Motor neuron (in vitro differentiated cells): ENCODE data around the gene SERINC1. TPM values are rescaled to one million over a fixed set of nuclear protein-coding genes. Genes with fewer than 3 reads are reported as not detected.
A peak's percentile ranks its signal among the peaks of the same experiment; 100 is the strongest.

Source experiments
- ATAC-seq, 8 experiments: fragments of 200-7000 bp; cut with Tn5 transposase; replicated peaks in 6 of 8; 2 replicates each; pipeline ENCODE4 v1.8.0; 2021; ENCODE audit warnings: mild to moderate bottlenecking in 8 of 8, moderate library complexity in 8 of 8
- H3K27ac ChIP-seq, 2 donors: fragments of 250-450 bp; sonication (Bioruptor Pico); 2 replicates each; pipeline ENCODE4 v1.9.0; 2021; ENCODE audit warnings: antibody characterized with exemption in 2 of 2, mild to moderate bottlenecking in 2 of 2, moderate library complexity in 1 of 2
- H3K4me1 ChIP-seq, 2 donors: fragments of 250-450 bp; sonication (Bioruptor Pico); replicated peaks in 1 of 2; 2 replicates each; pipeline ENCODE4 v1.6.1; 2021; ENCODE audit warnings: antibody characterized with exemption in 2 of 2, mild to moderate bottlenecking in 2 of 2, moderate library complexity in 1 of 2
- H3K4me3 ChIP-seq, 5 donors: fragments of 250-450 bp; sonication (Bioruptor Pico); 2 replicates each; pipeline ENCODE4 v1.9.0; 2021; ENCODE audit warnings: antibody characterized with exemption in 5 of 5, mild to moderate bottlenecking in 5 of 5, moderate library complexity in 4 of 5
- WGBS, 10 experiments: fragments of 450-650 bp; shearing (Covaris generic); methylation state at CpG; one replicate each; pipeline ENCODE4 v1.0.0; 2022; 5-methylcytosine and 5-hydroxymethylcytosine counted together
- in situ Hi-C, 9 experiments: fragments of 400-800 bp; cut with MboI; loops; one replicate each; pipeline ENCODE4 v1.15.0; 2021; ENCODE audit warnings: low sequenced_read_pairs in 9 of 9, low pct_unique_long_range_greater_than_20kb in 2 of 9; ENCODE audit not compliant: unreplicated experiment in 9 of 9
- total RNA-seq, 8 experiments: library from RNA; unstranded; fragments of 300-600 nt; gene quantifications; 2 replicates each; pipeline versions ENCODE4 v1.2.3 to v1.2.4, GENCODE V29; 2022

The SERINC1 gene
- total RNA-seq, 8 experiments from 2014 or later, result 101 to 529 (median 243) TPM

- 3 to 93% (median 39%) methylated on average over 2 to 4 of the region's 4 CpGs; no CpG with 5 or more reads in 1 of the 10 experiments for WGBS, 10 experiments
- Histone ChIP-seq H3K4me1 (peaks cover 10 to 12% of the 10 kb centered on the region in 2 donors), H3K4me3 (peak overlapping the region; percentile 79 to 98 (median 97)), H3K27ac (no peak overlapping the region)
- no peak for ATAC-seq
- in situ Hi-C loops, result no loop called here
Observed at GRCh38 chr6:122400462-122401089, 71.0 kb downstream of the SERINC1 start.

- peak overlapping the region; percentile 79 to 98 (median 97) for H3K4me3 ChIP-seq
- H3K4me1 ChIP-seq, result peaks cover 10 to 12% of the 10 kb centered on the region in 2 donors
- H3K27ac ChIP-seq, result peak overlapping the region; percentile 85 to 91
- 0 to 1% (median 0%) methylated on average over 1 to 12 of the region's 20 CpGs; no CpG with 5 or more reads in 6 of the 10 experiments for WGBS, 10 experiments
- no peak for ATAC-seq
- in situ Hi-C loops, result no loop called here
Observed at GRCh38 chr6:122400121-122400450, 71.5 kb downstream of the SERINC1 start.

GRCh38 chr6:122399348-122400120 is 72.1 kb downstream of the SERINC1 start, which contains the start of gene HSF2:
Gene HSF2, plus strand, starts transcription at chr6:122399652. Its CDS starts 86 bp downstream, at chr6:122399738.
- in situ Hi-C loops, result no loop called here

GRCh38 chr6:122399055-122399347 is 72.6 kb downstream of the SERINC1 start:
- Histone ChIP-seq H3K4me3 (peak overlapping the region; percentile 16 to 97 (median 29)), H3K27ac (peak overlapping the region in 1 of 2 donors; percentile 59), H3K4me1 (peaks cover 12% of the 10 kb centered on the region in 2 donors)
- no peak for ATAC-seq
- in situ Hi-C loops, result no loop called here
- WGBS, 10 experiments, result 0% methylated on average over 1 to 2 of the region's 2 CpGs; no CpG with 5 or more reads in 7 of the 10 experiments

More at GRCh38 chr6:122399348-122400120, 72.1 kb downstream of the SERINC1 start, which contains the start of gene HSF2:
- Histone ChIP-seq H3K27ac (peak within 1 kb of the TSS; percentile 85 to 91), H3K4me3 (peak within 1 kb of the TSS; percentile 79 to 98 (median 97)), H3K4me1 (peaks cover 10 to 12% of the 10 kb centered on the region in 2 donors)
- 0% methylated on average over 1 to 9 of the region's 82 CpGs; no CpG with 5 or more reads in 7 of the 10 experiments for WGBS, 10 experiments
- ATAC-seq, result peak; percentile 93 to 99 (median 98)

- in situ Hi-C loops, result no loop called here
- 82 to 100% (median 90%) methylated on average over 1 to 5 of the region's 5 CpGs; no CpG with 5 or more reads in 2 of the 10 experiments for WGBS, 10 experiments
Observed at GRCh38 chr6:122394016-122394415, 77.6 kb downstream of the SERINC1 start.

GRCh38 chr6:122393351-122393896 is 78.2 kb downstream of the SERINC1 start:
- H3K27ac ChIP-seq, result no peak overlapping the region
- in situ Hi-C loops, result no loop called here
- H3K4me1 ChIP-seq, result peaks cover 5 to 9% of the 10 kb centered on the region in 2 donors
- WGBS, 10 experiments, result 14 to 75% (median 57%) methylated on average over 1 to 8 of the region's 8 CpGs; no CpG with 5 or more reads in 1 of the 10 experiments
- peak in 1 of 8 experiments; percentile 22 for ATAC-seq
- H3K4me3 ChIP-seq, result no peak overlapping the region

More at GRCh38 chr6:122394016-122394415, 77.6 kb downstream of the SERINC1 start:
- Histone ChIP-seq H3K27ac (no peak overlapping the region), H3K4me3 (no peak overlapping the region), H3K4me1 (peaks cover 9% of the 10 kb centered on the region in 2 donors)
- ATAC-seq, result no peak

Other genes with a start within 250 kb of the SERINC1 start
- 10 to 100 TPM; 13.6 to 47.5 (median 37.4) TPM for gene HSF2, start 72.2 kb downstream of the SERINC1 start, total RNA-seq
- gene PKIB, start 138.6 kb upstream of the SERINC1 start, total RNA-seq, result 10 to 100 TPM in 2 of 8 experiments, 1 to 10 TPM in 3, under 1 TPM in 2, not detected in 1; 0.41 to 93.2 (median 4.7) TPM